H9 (cell line): ENCODE measurements around the gene ASTN1. TPM values are rescaled to one million over a fixed set of nuclear protein-coding genes. Genes with fewer than 3 reads are reported as not detected.

Source experiments
- DNase-seq: peaks from one replicate; pipeline ENCODE4 v3.0.0-alpha.2; 2017
- H2AFZ ChIP-seq: one replicate; pipeline ENCODE4 v1.6.1; 2013; ENCODE audit warnings: mild to moderate bottlenecking, low read length, control low read depth, moderate library complexity
- H2AK5ac ChIP-seq: 2 replicates; pipeline ENCODE4 v1.6.1; 2013; ENCODE audit warnings: low read length, control low read depth, mixed read lengths; ENCODE audit not compliant: insufficient read length
- H2BK120ac ChIP-seq: one replicate; pipeline ENCODE4 v1.6.1; 2013; ENCODE audit warnings: low read depth, mild to moderate bottlenecking, low read length, control low read depth, inconsistent platforms; ENCODE audit not compliant: poor library complexity, severe bottlenecking
- H2BK12ac ChIP-seq: 2 replicates; pipeline ENCODE4 v1.6.1; 2013; ENCODE audit warnings: low read length, control low read depth, mixed read lengths, low read depth; ENCODE audit not compliant: insufficient read length
- H2BK15ac ChIP-seq: 2 replicates; pipeline ENCODE4 v1.6.1; 2013; ENCODE audit warnings: low read depth, low read length, control low read depth
- H2BK20ac ChIP-seq: one replicate; pipeline ENCODE4 v1.6.1; 2013; ENCODE audit warnings: low read depth, mild to moderate bottlenecking, low read length, control low read depth, inconsistent platforms; ENCODE audit not compliant: poor library complexity, severe bottlenecking
- H2BK5ac ChIP-seq: 2 replicates; pipeline ENCODE4 v1.6.1; 2013; ENCODE audit warnings: low read length, control low read depth, mixed read lengths; ENCODE audit not compliant: insufficient read length
- H3K14ac ChIP-seq: 2 replicates; pipeline ENCODE4 v1.6.1; 2013; ENCODE audit warnings: low read length, control low read depth; ENCODE audit not compliant: insufficient read depth
- H3K18ac ChIP-seq: 2 replicates; pipeline ENCODE4 v1.6.1; 2013; ENCODE audit warnings: low read depth, mild to moderate bottlenecking, mixed read lengths, low read length, control low read depth; ENCODE audit not compliant: insufficient read length
- H3K23ac ChIP-seq: 2 replicates; pipeline ENCODE4 v1.6.1; 2013; ENCODE audit warnings: low read length, control low read depth, mixed read lengths, low read depth; ENCODE audit not compliant: insufficient read length
- H3K23me2 ChIP-seq: 2 replicates; pipeline ENCODE4 v1.6.1; 2013; ENCODE audit warnings: low read depth, mild to moderate bottlenecking, mixed read lengths, low read length, control low read depth; ENCODE audit not compliant: insufficient read length, poor library complexity, severe bottlenecking
- H3K27ac ChIP-seq: 2 replicates; pipeline ENCODE4 v1.5.1; 2013; ENCODE audit warnings: low read length, control low read depth, mixed read lengths, low read depth; ENCODE audit not compliant: insufficient read length
- H3K27me3 ChIP-seq: 2 replicates; pipeline ENCODE4 v1.6.1; 2013; ENCODE audit warnings: low read length, control low read depth, inconsistent platforms; ENCODE audit not compliant: insufficient read depth
- H3K4ac ChIP-seq: 2 replicates; pipeline ENCODE4 v1.6.1; 2013; ENCODE audit warnings: low read depth, mild to moderate bottlenecking, control low read depth, inconsistent platforms, low read length, moderate library complexity
- H3K4me1 ChIP-seq: 2 replicates; pipeline ENCODE4 v1.6.1; 2013; ENCODE audit warnings: low read length, control low read depth, inconsistent platforms; ENCODE audit not compliant: insufficient read depth
- H3K4me2 ChIP-seq: 2 replicates; pipeline ENCODE4 v1.6.1; 2013; ENCODE audit warnings: low read length, control low read depth, mixed read lengths; ENCODE audit not compliant: insufficient read length, insufficient read depth
- H3K56ac ChIP-seq: 2 replicates; pipeline ENCODE4 v1.6.1; 2013; ENCODE audit warnings: low read depth, mild to moderate bottlenecking, mixed read lengths, low read length, control low read depth; ENCODE audit not compliant: insufficient read length
- H3K79me1 ChIP-seq: 2 replicates; pipeline ENCODE4 v1.6.1; 2013; ENCODE audit warnings: low read depth, mild to moderate bottlenecking, moderate library complexity, low read length, control low read depth, inconsistent platforms; ENCODE audit not compliant: insufficient read depth, poor library complexity, severe bottlenecking
- H3K79me2 ChIP-seq: 2 replicates; pipeline ENCODE4 v1.6.1; 2013; ENCODE audit warnings: low read length, control low read depth, inconsistent platforms; ENCODE audit not compliant: insufficient read depth
- H3K9ac ChIP-seq: 2 replicates; pipeline ENCODE4 v1.6.1; 2013; ENCODE audit warnings: low read length, control low read depth, mixed read lengths; ENCODE audit not compliant: insufficient read length; ENCODE audit errors: extremely low read depth
- H3K9me3 ChIP-seq: one replicate; pipeline ENCODE4 v1.6.1; 2013; ENCODE audit warnings: low read depth, low read length, inconsistent platforms; ENCODE audit not compliant: control insufficient read depth
- H3T11ph ChIP-seq: one replicate; pipeline ENCODE4 v1.6.1; 2013; ENCODE audit warnings: mild to moderate bottlenecking, low read length, control low read depth, inconsistent platforms
- H4K20me1 ChIP-seq: one replicate; pipeline ENCODE4 v1.6.1; 2013; ENCODE audit not compliant: control insufficient read depth, insufficient read length, insufficient read depth
- H4K5ac ChIP-seq: 2 replicates; pipeline ENCODE4 v1.6.1; 2013; ENCODE audit warnings: low read depth, mild to moderate bottlenecking, mixed read lengths, low read length, control low read depth; ENCODE audit not compliant: insufficient read length
- H4K8ac ChIP-seq: replicated peaks from 2 replicates; pipeline ENCODE4 v1.6.1; 2013; ENCODE audit warnings: low read length, control low read depth, mixed read lengths, low read depth; ENCODE audit not compliant: insufficient read length
- H4K91ac ChIP-seq: 2 replicates; pipeline ENCODE4 v1.6.1; 2013; ENCODE audit warnings: low read depth, mild to moderate bottlenecking, moderate library complexity, mixed read lengths, low read length, control low read depth; ENCODE audit not compliant: insufficient read length
- H3K27ac Mint-ChIP-seq, 3 experiments: 2 replicates in 2 of 3; 3 replicates in 1 of 3; pipeline ENCODE4 v1.8.0; 2020 to 2021; ENCODE audit warnings: mixed read lengths in 3 of 3, mild to moderate bottlenecking in 1 of 3, moderate library complexity in 1 of 3
- H3K27me3 Mint-ChIP-seq: 2 replicates; pipeline ENCODE4 v1.8.0; 2021; ENCODE audit warnings: low read depth, mild to moderate bottlenecking, moderate library complexity, mixed read lengths
- H3K36me3 Mint-ChIP-seq, 3 experiments: 2 replicates in 2 of 3; 3 replicates in 1 of 3; pipeline ENCODE4 v1.8.0; 2020 to 2021; ENCODE audit warnings: low read depth in 3 of 3, mixed read lengths in 3 of 3; ENCODE audit not compliant: insufficient read depth in 1 of 3
- H3K4me1 Mint-ChIP-seq, 2 experiments: 2 replicates each; pipeline ENCODE4 v1.8.0; 2020; ENCODE audit warnings: mixed read lengths in 2 of 2
- H3K4me3 Mint-ChIP-seq, 2 experiments: 2 replicates in 1 of 2; 3 replicates in 1 of 2; pipeline ENCODE4 v1.8.0; 2020 to 2021; ENCODE audit warnings: mild to moderate bottlenecking in 2 of 2, mixed read lengths in 2 of 2, moderate library complexity in 1 of 2
- H3K9me3 Mint-ChIP-seq, 2 experiments: 2 replicates in 1 of 2; 3 replicates in 1 of 2; pipeline ENCODE4 v1.8.0; 2020; ENCODE audit warnings: mild to moderate bottlenecking in 2 of 2, mixed read lengths in 2 of 2, moderate library complexity in 1 of 2
- CTCF ChIP-seq: fragments of 200-600 bp; sonication (generic); conservative IDR thresholded peaks from 3 replicates; pipeline ENCODE4 v1.8.0; 2021; ENCODE audit warnings: antibody characterized with exemption, mild to moderate bottlenecking
- WGBS: extraction: QIAGEN DNeasy Blood & Tissue Kit; methylation state at CpG from one replicate; pipeline ENCODE4 v1.1.7; 2013; ENCODE audit warnings: missing lambda C conversion rate, low lambda C conversion rate, mixed read lengths; ENCODE audit not compliant: insufficient read length; ENCODE audit errors: extremely low coverage; 5-methylcytosine and 5-hydroxymethylcytosine counted together
- total RNA-seq: library from RNA; stranded (reverse); gene quantifications from 2 replicates; pipeline ENCODE4 v1.2.1, GENCODE V29; 2021

The ASTN1 gene
- total RNA-seq, 1 experiment from 2014 or later, result 0.98 TPM

- no peak overlapping the region for H3K27ac ChIP-seq
- H2BK12ac ChIP-seq, result no peak overlapping the region
- peaks cover 6% of the 10 kb centered on the region for H3K27me3 Mint-ChIP-seq
- H2AFZ ChIP-seq, result no peak overlapping the region
- H2BK15ac ChIP-seq, result no peak overlapping the region
- no peak overlapping the region for H3K14ac ChIP-seq
- WGBS, result no CpG with 5 or more reads among the region's 4 CpGs
- no peak overlapping the region for H3K9ac ChIP-seq
- no peaks in the 10 kb centered on the region for H3K79me2 ChIP-seq
- H3K79me1 ChIP-seq, result no peaks in the 10 kb centered on the region
- H4K20me1 ChIP-seq, result no peaks in the 10 kb centered on the region
- H3K4me3 Mint-ChIP-seq, result no peak overlapping the region
- no peak overlapping the region for H3K23ac ChIP-seq
- H3K27ac Mint-ChIP-seq, result no peak overlapping the region
- H3K18ac ChIP-seq, result no peak overlapping the region
- DNase-seq, result no peak
- H2BK5ac ChIP-seq, result no peak overlapping the region
- H3T11ph ChIP-seq, result no peak overlapping the region
- no peak overlapping the region for H4K91ac ChIP-seq
- no peak overlapping the region for H4K5ac ChIP-seq
- H3K9me3 Mint-ChIP-seq, result no peaks in the 10 kb centered on the region
- H3K4me1 Mint-ChIP-seq, result no peaks in the 10 kb centered on the region
- H2BK120ac ChIP-seq, result no peak overlapping the region
- H3K56ac ChIP-seq, result no peak overlapping the region
- no peaks in the 10 kb centered on the region for H3K9me3 ChIP-seq
- no peak overlapping the region for H4K8ac ChIP-seq
- no peak overlapping the region for H2BK20ac ChIP-seq
- H3K36me3 Mint-ChIP-seq, result no peaks in the 10 kb centered on the region
- no peaks in the 10 kb centered on the region for H3K23me2 ChIP-seq
- no peak for TF ChIP-seq CTCF
- H3K4me2 ChIP-seq, result no peak overlapping the region
- no peak overlapping the region for H2AK5ac ChIP-seq
- no peaks in the 10 kb centered on the region for H3K4me1 ChIP-seq
- H3K4ac ChIP-seq, result no peak overlapping the region
- no peaks in the 10 kb centered on the region for H3K27me3 ChIP-seq
Measured at GRCh38 chr1:177118901-177119300, 45.6 kb downstream of the ASTN1 start.
